Neuronal stem cell (in vitro differentiated cells): ENCODE results near the gene CD247.

ENCODE experiments used
- DNase-seq: peaks from one replicate; pipeline ENCODE4 v3.0.0-alpha.2; 2013; ENCODE audit warnings: low spot score
- H2AFZ ChIP-seq: one replicate; pipeline ENCODE4 v1.6.1; 2013; ENCODE audit warnings: mild to moderate bottlenecking, low read length, inconsistent platforms
- H2AK5ac ChIP-seq: 2 replicates; pipeline ENCODE4 v1.6.1; 2013; ENCODE audit warnings: low read depth, mild to moderate bottlenecking, inconsistent platforms, low read length, moderate library complexity, mixed read lengths
- H2BK120ac ChIP-seq: 2 replicates; pipeline ENCODE4 v1.6.1; 2013; ENCODE audit warnings: low read depth, mild to moderate bottlenecking, inconsistent platforms, low read length, moderate library complexity, mixed read lengths
- H2BK12ac ChIP-seq: one replicate; pipeline ENCODE4 v1.6.1; 2013; ENCODE audit warnings: low read length, inconsistent platforms
- H2BK15ac ChIP-seq: 2 replicates; pipeline ENCODE4 v1.6.1; 2013; ENCODE audit warnings: mild to moderate bottlenecking, low read length, inconsistent platforms, mixed read lengths
- H2BK5ac ChIP-seq: one replicate; pipeline ENCODE4 v1.6.1; 2013; ENCODE audit warnings: inconsistent platforms, mild to moderate bottlenecking, low read length, moderate library complexity
- H3K14ac ChIP-seq: one replicate; pipeline ENCODE4 v1.6.1; 2013; ENCODE audit warnings: low read length, inconsistent platforms
- H3K18ac ChIP-seq: 2 replicates; pipeline ENCODE4 v1.6.1; 2013; ENCODE audit warnings: low read length, inconsistent platforms
- H3K23ac ChIP-seq: 2 replicates; pipeline ENCODE4 v1.6.1; 2013; ENCODE audit warnings: low read depth, mild to moderate bottlenecking, mixed read lengths, low read length, inconsistent platforms; ENCODE audit not compliant: poor library complexity
- H3K27ac ChIP-seq: replicated peaks from 3 replicates; pipeline ENCODE4 v1.5.1; 2013; ENCODE audit warnings: low read length, inconsistent platforms
- H3K27me3 ChIP-seq, 3 experiments: 2 replicates each; pipeline ENCODE4 v1.6.1; 2013; ENCODE audit warnings: low read length in 3 of 3, mild to moderate bottlenecking in 2 of 3, inconsistent platforms in 1 of 3, low read depth in 1 of 3, mixed read lengths in 1 of 3, moderate library complexity in 1 of 3; ENCODE audit not compliant: control insufficient read depth in 3 of 3, insufficient read depth in 3 of 3
- H3K36me3 ChIP-seq, 2 donors: replicated peaks in 1 of 2; 2 replicates each; pipeline ENCODE4 v1.6.1; 2013; ENCODE audit warnings: low read length in 2 of 2; ENCODE audit not compliant: control insufficient read depth in 2 of 2, insufficient read depth in 2 of 2
- H3K4ac ChIP-seq: 2 replicates; pipeline ENCODE4 v1.6.1; 2013; ENCODE audit warnings: inconsistent platforms, mild to moderate bottlenecking, low read length, moderate library complexity
- H3K4me1 ChIP-seq, 2 donors: 1 replicate in 1 of 2; 2 replicates in 1 of 2; pipeline ENCODE4 v1.6.1; 2013; ENCODE audit warnings: low read length in 2 of 2, low read depth in 1 of 2; ENCODE audit not compliant: control insufficient read depth in 2 of 2, insufficient read depth in 1 of 2
- H3K4me2 ChIP-seq: one replicate; pipeline ENCODE4 v1.6.1; 2013; ENCODE audit warnings: mild to moderate bottlenecking, low read length, inconsistent platforms; ENCODE audit not compliant: insufficient read depth, poor library complexity, severe bottlenecking
- H3K4me3 ChIP-seq, 2 donors: 2 replicates each; pipeline ENCODE4 v1.5.1; 2013; ENCODE audit warnings: low read length in 2 of 2, mild to moderate bottlenecking in 2 of 2, inconsistent platforms in 1 of 2, moderate library complexity in 1 of 2
- H3K79me1 ChIP-seq: one replicate; pipeline ENCODE4 v1.6.1; 2013; ENCODE audit warnings: low read depth, mild to moderate bottlenecking, inconsistent platforms, low read length, moderate library complexity
- H3K9ac ChIP-seq: one replicate; pipeline ENCODE4 v1.6.1; 2013; ENCODE audit warnings: mild to moderate bottlenecking, low read depth, low read length, inconsistent platforms; ENCODE audit not compliant: poor library complexity
- H3K9me3 ChIP-seq, 2 donors: replicated peaks in 1 of 2; 2 replicates each; pipeline versions ENCODE3 to v1.6.1; 2013; ENCODE audit warnings: low read length in 2 of 2, mild to moderate bottlenecking in 2 of 2, inconsistent platforms in 1 of 2, low read depth in 1 of 2, mixed read lengths in 1 of 2, moderate library complexity in 1 of 2; ENCODE audit not compliant: control insufficient read depth in 2 of 2, insufficient read depth in 1 of 2
- H4K8ac ChIP-seq: one replicate; pipeline ENCODE4 v1.6.1; 2013; ENCODE audit warnings: low read depth, mild to moderate bottlenecking, inconsistent platforms, low read length, moderate library complexity
- H4K91ac ChIP-seq: one replicate; pipeline ENCODE4 v1.6.1; 2013; ENCODE audit warnings: low read length, low read depth, mild to moderate bottlenecking, inconsistent platforms; ENCODE audit not compliant: poor library complexity
- WGBS, 2 donors: extraction: QIAGEN DNeasy Blood & Tissue Kit; methylation state at CpG; one replicate each; pipeline ENCODE4 v1.1.7; 2013; ENCODE audit warnings: missing lambda C conversion rate in 2 of 2, mixed read lengths in 1 of 2; ENCODE audit not compliant: insufficient read length in 2 of 2, insufficient replicate concordance in 1 of 2; ENCODE audit errors: extremely low coverage in 2 of 2; 5-methylcytosine and 5-hydroxymethylcytosine counted together

CD247 gene

GRCh38 chr1:167431261-167431908, 86.9 kb downstream of the CD247 start:
- peaks cover 6 to 12% of the 10 kb centered on the region in 2 donors for H3K9me3 ChIP-seq
- H2BK15ac ChIP-seq: no peak overlapping the region
- no peaks in the 10 kb centered on the region for H3K79me1 ChIP-seq
- no peaks in the 10 kb centered on the region for H3K36me3 ChIP-seq
- H2BK12ac ChIP-seq: no peak overlapping the region
- no peak overlapping the region for H2BK120ac ChIP-seq
- H2AFZ ChIP-seq: no peak overlapping the region
- peak overlapping the region; percentile 83 for H2AK5ac ChIP-seq
- no CpG with 5 or more reads among the region's 14 CpGs for WGBS, 2 donors
- no peak overlapping the region for H4K91ac ChIP-seq
- H4K8ac ChIP-seq: no peak overlapping the region
- H3K27ac ChIP-seq: no peak overlapping the region
- H3K4ac ChIP-seq: no peak overlapping the region
- H3K4me2 ChIP-seq: no peak overlapping the region
- H3K14ac ChIP-seq: no peak overlapping the region
- DNase-seq: no peak
- no peak overlapping the region for H3K9ac ChIP-seq
- no peaks in the 10 kb centered on the region for H3K27me3 ChIP-seq
- no peak overlapping the region for H3K23ac ChIP-seq
- no peak overlapping the region for H2BK5ac ChIP-seq
- peaks cover 15 to 16% of the 10 kb centered on the region in 2 donors for H3K4me1 ChIP-seq
- no peak overlapping the region for H3K4me3 ChIP-seq
- H3K18ac ChIP-seq: no peak overlapping the region

- Histone ChIP-seq H3K27ac (no peak overlapping the region), H3K23ac (peak overlapping the region; percentile 46), H3K14ac (peak overlapping the region; percentile 57), H2BK12ac (peak overlapping the region; percentile 12), H4K8ac (no peak overlapping the region), H3K4me3 (no peak overlapping the region), H3K27me3 (no peaks in the 10 kb centered on the region), H2BK120ac (no peak overlapping the region), H3K18ac (no peak overlapping the region), H3K36me3 (no peaks in the 10 kb centered on the region), H3K9ac (peak overlapping the region; percentile 36), H3K4me1 (peaks cover 16% of the 10 kb centered on the region in 2 donors), H3K4me2 (no peak overlapping the region), H3K9me3 (peaks cover 5 to 7% of the 10 kb centered on the region in 2 donors), H2AK5ac (peak overlapping the region; percentile 83), H3K79me1 (no peaks in the 10 kb centered on the region), H2AFZ (no peak overlapping the region), H2BK5ac (no peak overlapping the region), H3K4ac (no peak overlapping the region), H2BK15ac (no peak overlapping the region), H4K91ac (no peak overlapping the region)
- WGBS, 2 donors: no CpG with 5 or more reads among the region's 10 CpGs
- DNase-seq: no peak
These were observed 87.5 kb downstream of the CD247 start for GRCh38 chr1:167430849-167431242.

GRCh38 chr1:167430134-167430848, 88.0 kb downstream of the CD247 start:
- H3K79me1 ChIP-seq: no peaks in the 10 kb centered on the region
- H3K27ac ChIP-seq: no peak overlapping the region
- no CpG with 5 or more reads among the region's 17 CpGs for WGBS, 2 donors
- H3K14ac ChIP-seq: no peak overlapping the region
- peak overlapping the region; percentile 54 for H3K18ac ChIP-seq
- peak overlapping the region; percentile 61 for H3K9ac ChIP-seq
- H2BK12ac ChIP-seq: no peak overlapping the region
- H2BK120ac ChIP-seq: no peak overlapping the region
- no peak overlapping the region for H4K91ac ChIP-seq
- H3K4ac ChIP-seq: no peak overlapping the region
- H2BK5ac ChIP-seq: peak overlapping the region; percentile 66
- no peak overlapping the region for H3K4me3 ChIP-seq
- H2AFZ ChIP-seq: no peak overlapping the region
- H3K36me3 ChIP-seq: no peaks in the 10 kb centered on the region
- DNase-seq: no peak
- H2BK15ac ChIP-seq: no peak overlapping the region
- H3K9me3 ChIP-seq: peaks cover under 1 to 1% of the 10 kb centered on the region in 2 donors
- no peak overlapping the region for H3K4me2 ChIP-seq
- H3K23ac ChIP-seq: no peak overlapping the region
- H2AK5ac ChIP-seq: no peak overlapping the region
- no peak overlapping the region for H4K8ac ChIP-seq
- peaks cover 20 to 21% of the 10 kb centered on the region in 2 donors for H3K4me1 ChIP-seq
- H3K27me3 ChIP-seq: no peaks in the 10 kb centered on the region

GRCh38 chr1:167429612-167430011, 88.7 kb downstream of the CD247 start:
- H3K18ac ChIP-seq: no peak overlapping the region
- no peak overlapping the region for H3K27ac ChIP-seq
- H3K9me3 ChIP-seq: no peaks in the 10 kb centered on the region
- H4K8ac ChIP-seq: no peak overlapping the region
- H2AK5ac ChIP-seq: no peak overlapping the region
- H3K4me1 ChIP-seq: peaks cover 23% of the 10 kb centered on the region in 2 donors
- WGBS, 2 donors: no CpG with 5 or more reads among the region's 2 CpGs
- H3K9ac ChIP-seq: no peak overlapping the region
- no peak overlapping the region for H3K4me3 ChIP-seq
- no peak overlapping the region for H4K91ac ChIP-seq
- peaks cover 0 to 2% of the 10 kb centered on the region in 2 donors for H3K36me3 ChIP-seq
- H3K27me3 ChIP-seq: no peaks in the 10 kb centered on the region
- H3K4me2 ChIP-seq: no peak overlapping the region
- H3K23ac ChIP-seq: no peak overlapping the region
- H2BK120ac ChIP-seq: no peak overlapping the region
- no peak overlapping the region for H2AFZ ChIP-seq
- H2BK12ac ChIP-seq: no peak overlapping the region
- no peak overlapping the region for H2BK5ac ChIP-seq
- H3K4ac ChIP-seq: no peak overlapping the region
- H3K79me1 ChIP-seq: no peaks in the 10 kb centered on the region
- H3K14ac ChIP-seq: no peak overlapping the region
- DNase-seq: no peak
- H2BK15ac ChIP-seq: no peak overlapping the region
